Activated T-cell treated with anti-CD3 and anti-CD28 coated beads for 24 hours (primary cell): ENCODE measurements around the gene CSRNP3.

Source experiments
- DNase-seq: peaks from one replicate; pipeline ENCODE4 v3.0.0-alpha.2; 2020; ENCODE audit warnings: low read depth

Gene CSRNP3

GRCh38 chr2:165469417-165469816, at the start of gene CSRNP3:
TSS of gene CSRNP3 (plus strand) at chr2:165469698. CDS start at chr2:165595066, 125,368 bp downstream.
- DNase-seq, result no peak

GRCh38 chr2:165420231-165420630, 49.3 kb upstream of the CSRNP3 start:
- DNase-seq, result no peak

- DNase-seq, result no peak
Observed at GRCh38 chr2:165423081-165423480, 46.4 kb upstream of the CSRNP3 start.

- DNase-seq, result no peak
Observed at GRCh38 chr2:165425556-165425955, 43.9 kb upstream of the CSRNP3 start.

GRCh38 chr2:165427686-165428085, 41.8 kb upstream of the CSRNP3 start:
- DNase-seq, result no peak

- DNase-seq, result no peak
Observed at GRCh38 chr2:165428926-165429325, 40.6 kb upstream of the CSRNP3 start.

- DNase-seq, result no peak
Observed at GRCh38 chr2:165431014-165431413, 38.5 kb upstream of the CSRNP3 start.

- no peak for DNase-seq
Observed at GRCh38 chr2:165432234-165432966, 37.1 kb upstream of the CSRNP3 start.

- DNase-seq, result no peak
Observed at GRCh38 chr2:165434865-165435496, 34.5 kb upstream of the CSRNP3 start.

GRCh38 chr2:165435611-165436010, 33.9 kb upstream of the CSRNP3 start:
- DNase-seq, result no peak

- no peak for DNase-seq
Observed at GRCh38 chr2:165436559-165436958, 32.9 kb upstream of the CSRNP3 start.

- no peak for DNase-seq
Observed at GRCh38 chr2:165440367-165440766, 29.1 kb upstream of the CSRNP3 start.

- DNase-seq, result no peak
Observed at GRCh38 chr2:165443511-165443910, 26.0 kb upstream of the CSRNP3 start.

- DNase-seq, result no peak
Observed at GRCh38 chr2:165448406-165448805, 21.1 kb upstream of the CSRNP3 start.

- DNase-seq, result no peak
Observed at GRCh38 chr2:165450156-165450555, 19.3 kb upstream of the CSRNP3 start.

GRCh38 chr2:165452327-165452726, 17.2 kb upstream of the CSRNP3 start:
- no peak for DNase-seq

- DNase-seq, result no peak
Observed at GRCh38 chr2:165453561-165454094, 15.9 kb upstream of the CSRNP3 start.

GRCh38 chr2:165454905-165455304, 14.6 kb upstream of the CSRNP3 start:
- DNase-seq, result no peak

- DNase-seq, result no peak
Observed at GRCh38 chr2:165456027-165456426, 13.5 kb upstream of the CSRNP3 start.

GRCh38 chr2:165462443-165462842, 7.1 kb upstream of the CSRNP3 start:
- DNase-seq, result no peak

GRCh38 chr2:165466386-165466785, 3.1 kb upstream of the CSRNP3 start:
- no peak for DNase-seq

- DNase-seq, result no peak
Observed at GRCh38 chr2:165467921-165468320, 1.6 kb upstream of the CSRNP3 start.

- no peak for DNase-seq
Observed at GRCh38 chr2:165470361-165470760, 863 bp downstream of the CSRNP3 start.
